CD4-positive, CD25-positive, alpha-beta regulatory T cell (primary cell): ENCODE data around the gene OR2V2. TPM values are rescaled to one million over a fixed set of nuclear protein-coding genes. Genes with fewer than 3 reads are reported as not detected.
A peak's percentile ranks its signal among the peaks of the same experiment; 100 is the strongest.

Source experiments
- ATAC-seq, 2 donors: fragments of 150-1000 bp; cut with Tn5 transposase; one replicate each; pipeline ENCODE4 v1.10.0; 2021; ENCODE audit warnings: low read depth in 2 of 2, moderate number of reproducible peaks in 2 of 2, moderate library complexity in 1 of 2
- DNase-seq, 3 donors: peaks; one replicate each; pipeline versions ENCODE4 v3.0.0 to v3.0.0-alpha.2; 2012 to 2022; ENCODE audit warnings: mixed read lengths in 1 of 3
- H3K27ac ChIP-seq: one replicate; pipeline ENCODE4 v1.7.0; 2013; ENCODE audit warnings: mild to moderate bottlenecking, low read length; ENCODE audit not compliant: insufficient read depth, poor library complexity, severe bottlenecking
- H3K27me3 ChIP-seq: one replicate; pipeline ENCODE4 v1.7.0; 2013; ENCODE audit warnings: low read length; ENCODE audit not compliant: control insufficient read depth, insufficient read depth
- H3K36me3 ChIP-seq: one replicate; pipeline ENCODE4 v1.7.0; 2013; ENCODE audit warnings: mild to moderate bottlenecking, low read length, moderate library complexity; ENCODE audit not compliant: control insufficient read depth, insufficient read depth
- H3K4me1 ChIP-seq: 2 replicates; pipeline ENCODE4 v1.7.0; 2013; ENCODE audit warnings: mild to moderate bottlenecking, low read length; ENCODE audit not compliant: insufficient read depth, control insufficient read depth, poor library complexity, severe bottlenecking
- H3K4me3 ChIP-seq: one replicate; pipeline ENCODE4 v1.7.0; 2013; ENCODE audit warnings: low read depth, mild to moderate bottlenecking, low read length, moderate library complexity
- H3K9me3 ChIP-seq, 2 experiments: 1 replicate in 1 of 2; 2 replicates in 1 of 2; pipeline ENCODE4 v1.7.0; 2013; ENCODE audit warnings: low read length in 2 of 2, mild to moderate bottlenecking in 1 of 2, moderate library complexity in 1 of 2; ENCODE audit not compliant: control insufficient read depth in 2 of 2
- H3K27ac Mint-ChIP-seq, 3 donors: one replicate each; pipeline ENCODE4 v1.8.0; 2020 to 2022; ENCODE audit warnings: mild to moderate bottlenecking in 3 of 3, mixed read lengths in 3 of 3, moderate library complexity in 2 of 3
- H3K27me3 Mint-ChIP-seq: one replicate; pipeline ENCODE4 v1.8.0; 2022; ENCODE audit warnings: mild to moderate bottlenecking, mixed read lengths
- H3K36me3 Mint-ChIP-seq: one replicate; pipeline ENCODE4 v1.8.0; 2020; ENCODE audit warnings: mixed read lengths
- H3K4me1 Mint-ChIP-seq, 4 donors: one replicate each; pipeline ENCODE4 v1.8.0; 2020 to 2022; ENCODE audit warnings: mixed read lengths in 4 of 4, mild to moderate bottlenecking in 1 of 4
- H3K4me3 Mint-ChIP-seq, 4 donors: one replicate each; pipeline ENCODE4 v1.8.0; 2020 to 2022; ENCODE audit warnings: mild to moderate bottlenecking in 4 of 4, mixed read lengths in 4 of 4, moderate library complexity in 3 of 4
- H3K9me3 Mint-ChIP-seq, 7 donors: one replicate each; pipeline ENCODE4 v1.8.0; 2020 to 2022; ENCODE audit warnings: mixed read lengths in 7 of 7, mild to moderate bottlenecking in 3 of 7, moderate library complexity in 2 of 7
- polyA plus RNA-seq, 4 donors: library from polyadenylated mRNA; unstranded; fragments of 300-500 nt; fragmentation: Illumina TruSeq; gene quantifications; one replicate each; pipeline ENCODE4 v1.2.3, GENCODE V29; 2021
- total RNA-seq: library from RNA; stranded (reverse); gene quantifications from one replicate; pipeline ENCODE4 v1.2.3, GENCODE V29; 2022

OR2V2 gene
- total and polyA plus RNA-seq, 5 donors from 2014 or later = not detected

- Histone ChIP-seq H3K4me1 (peaks cover 35% of the 10 kb centered on the region), H3K4me3 (no peak overlapping the region), H3K27ac (no peak overlapping the region)
Measured at GRCh38 chr5:181186986-181187499, 39.7 kb downstream of the OR2V2 start.

GRCh38 chr5:181187500-181188213 lies 40.3 kb downstream of the OR2V2 start:
- H3K9me3 ChIP-seq = no peaks in the 10 kb centered on the region
- peak overlapping the region; percentile 97 to 100 (median 99) for H3K4me3 Mint-ChIP-seq
- DNase-seq (peak in 2 of 3 donors; percentile 45 to 52), ATAC-seq (no peak)
- H3K4me1 Mint-ChIP-seq = peaks cover 14 to 63% (median 47%) of the 10 kb centered on the region in 4 donors
- no peaks in the 10 kb centered on the region for H3K36me3 ChIP-seq
- peak overlapping the region; percentile 97 to 100 (median 98) for H3K27ac Mint-ChIP-seq
- peaks cover 54% of the 10 kb centered on the region for H3K27me3 Mint-ChIP-seq
- peaks cover 3 to 18% (median 6%) of the 10 kb centered on the region in 7 donors for H3K9me3 Mint-ChIP-seq
- no peak overlapping the region for H3K4me3 ChIP-seq
- peaks cover 35% of the 10 kb centered on the region for H3K4me1 ChIP-seq
- H3K27me3 ChIP-seq = no peaks in the 10 kb centered on the region
- peak overlapping the region; percentile 23 for H3K27ac ChIP-seq
- H3K36me3 Mint-ChIP-seq = peaks cover 17% of the 10 kb centered on the region

More at GRCh38 chr5:181186986-181187499, 39.7 kb downstream of the OR2V2 start:
- Mint-ChIP-seq H3K4me3 (peak overlapping the region; percentile 64 to 100 (median 98)), H3K27ac (peak overlapping the region; percentile 97 to 100 (median 98)), H3K4me1 (peaks cover 16 to 63% (median 45%) of the 10 kb centered on the region in 4 donors), H3K27me3 (peaks cover 51% of the 10 kb centered on the region), H3K36me3 (peaks cover 17% of the 10 kb centered on the region), H3K9me3 (peaks cover 3 to 14% (median 6%) of the 10 kb centered on the region in 7 donors)
- DNase-seq (peak in 1 of 3 donors; percentile 36), ATAC-seq (no peak)
- no peaks in the 10 kb centered on the region for H3K27me3 ChIP-seq
- H3K36me3 ChIP-seq = no peaks in the 10 kb centered on the region
- no peaks in the 10 kb centered on the region for H3K9me3 ChIP-seq

- Histone ChIP-seq H3K4me3 (peak overlapping the region; percentile 87), H3K9me3 (no peaks in the 10 kb centered on the region), H3K36me3 (no peaks in the 10 kb centered on the region), H3K27me3 (no peaks in the 10 kb centered on the region), H3K27ac (peak overlapping the region; percentile 84), H3K4me1 (peaks cover 34% of the 10 kb centered on the region)
- peak; percentile 54 to 86 (median 84) for DNase-seq
- peaks cover 21 to 68% (median 46%) of the 10 kb centered on the region in 4 donors for H3K4me1 Mint-ChIP-seq
- H3K9me3 Mint-ChIP-seq = peaks cover 3 to 18% (median 6%) of the 10 kb centered on the region in 7 donors
- H3K27me3 Mint-ChIP-seq = peaks cover 54% of the 10 kb centered on the region
- H3K4me3 Mint-ChIP-seq = peak overlapping the region; percentile 97 to 100 (median 99)
- peaks cover 20% of the 10 kb centered on the region for H3K36me3 Mint-ChIP-seq
- no peak for ATAC-seq
- H3K27ac Mint-ChIP-seq = peak overlapping the region; percentile 97 to 100 (median 98)
Measured at GRCh38 chr5:181188700-181189362, 41.4 kb downstream of the OR2V2 start.

GRCh38 chr5:181189363-181189961 lies 42.1 kb downstream of the OR2V2 start:
- Histone ChIP-seq H3K4me1 (peaks cover 28% of the 10 kb centered on the region), H3K9me3 (no peaks in the 10 kb centered on the region), H3K27me3 (no peaks in the 10 kb centered on the region), H3K4me3 (peak overlapping the region; percentile 87), H3K27ac (peak overlapping the region; percentile 84), H3K36me3 (no peaks in the 10 kb centered on the region)
- Mint-ChIP-seq H3K4me3 (peak overlapping the region; percentile 97 to 100 (median 99)), H3K27ac (peak overlapping the region; percentile 97 to 100 (median 98)), H3K27me3 (peaks cover 54% of the 10 kb centered on the region), H3K9me3 (peaks cover 3 to 18% (median 6%) of the 10 kb centered on the region in 7 donors), H3K36me3 (peaks cover 20% of the 10 kb centered on the region), H3K4me1 (peaks cover 21 to 64% (median 40%) of the 10 kb centered on the region in 4 donors)
- DNase-seq (peak; percentile 39 to 82 (median 71)), ATAC-seq (peak; percentile 44 to 45)

GRCh38 chr5:181189962-181190710 lies 42.8 kb downstream of the OR2V2 start:
- Mint-ChIP-seq H3K27ac (peak overlapping the region; percentile 97 to 100 (median 98)), H3K9me3 (peaks cover 3 to 19% (median 6%) of the 10 kb centered on the region in 7 donors), H3K36me3 (peaks cover 20% of the 10 kb centered on the region), H3K4me1 (peaks cover 21 to 57% (median 39%) of the 10 kb centered on the region in 4 donors), H3K4me3 (peak overlapping the region; percentile 97 to 100 (median 99)), H3K27me3 (peaks cover 54% of the 10 kb centered on the region)
- DNase-seq (peak in 2 of 3 donors; percentile 28 to 59), ATAC-seq (no peak)
- Histone ChIP-seq H3K9me3 (no peaks in the 10 kb centered on the region), H3K27ac (peak overlapping the region; percentile 84), H3K4me3 (peak overlapping the region; percentile 87), H3K27me3 (no peaks in the 10 kb centered on the region), H3K36me3 (no peaks in the 10 kb centered on the region), H3K4me1 (peaks cover 27% of the 10 kb centered on the region)

GRCh38 chr5:181190711-181191525 lies 43.5 kb downstream of the OR2V2 start:
- H3K9me3 Mint-ChIP-seq = peaks cover 3 to 19% (median 6%) of the 10 kb centered on the region in 7 donors
- peaks cover 20 to 55% (median 35%) of the 10 kb centered on the region in 4 donors for H3K4me1 Mint-ChIP-seq
- H3K27me3 ChIP-seq = no peaks in the 10 kb centered on the region

More at GRCh38 chr5:181190711-181191525, 43.5 kb downstream of the OR2V2 start:
- ATAC-seq = peak; percentile 1 to 3
- no peaks in the 10 kb centered on the region for H3K36me3 ChIP-seq
- Mint-ChIP-seq H3K4me3 (peak overlapping the region; percentile 97 to 100 (median 99)), H3K27ac (peak overlapping the region; percentile 97 to 100 (median 98)), H3K36me3 (peaks cover 20% of the 10 kb centered on the region), H3K27me3 (peaks cover 48% of the 10 kb centered on the region)
- H3K4me3 ChIP-seq = peak overlapping the region; percentile 87
- H3K27ac ChIP-seq = peak overlapping the region; percentile 84
- H3K4me1 ChIP-seq = peaks cover 27% of the 10 kb centered on the region
- no peaks in the 10 kb centered on the region for H3K9me3 ChIP-seq
- peak; percentile 42 to 65 (median 59) for DNase-seq
